ENCODE measurements around the gene NDRG3.

NDRG3 gene

DNA sequence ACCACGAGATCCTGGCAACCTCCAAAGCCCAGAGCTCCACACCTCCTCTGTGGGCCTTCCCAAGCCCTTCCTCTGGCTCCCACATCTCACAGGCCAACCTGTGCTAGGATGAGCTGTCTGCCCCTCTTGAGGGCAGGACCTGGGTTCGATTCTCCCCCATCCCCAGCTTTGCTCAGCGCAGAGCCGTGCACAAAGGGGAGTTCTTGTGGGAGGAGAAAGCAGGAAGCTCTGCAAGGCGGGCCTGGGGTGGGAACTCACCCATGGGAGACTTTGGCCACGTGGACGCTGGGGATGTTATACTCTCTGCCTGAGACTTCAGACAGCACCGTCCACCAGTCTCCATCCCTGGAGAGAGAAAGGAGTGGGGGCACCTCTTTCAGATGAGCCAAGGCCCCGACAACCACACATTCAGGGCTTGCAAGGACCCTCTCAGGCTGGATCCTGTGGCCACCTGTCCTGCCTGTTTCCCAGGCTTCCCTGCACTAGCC, 112.6 kb downstream of the NDRG3 start:
- no peaks in the 10 kb centered on the region for H3K9me3 ChIP-seq (ENCODE audit: control insufficient read depth, insufficient read depth, low read length)
- no peak overlapping the region for H3K9ac ChIP-seq (ENCODE audit: low read depth, low read length)
- no peaks in the 10 kb centered on the region for H3K4me1 ChIP-seq (ENCODE audit: insufficient read depth, low read length)
- H3K36me3 ChIP-seq (ENCODE audit: insufficient read depth, low read length) = no peaks in the 10 kb centered on the region

DNA sequence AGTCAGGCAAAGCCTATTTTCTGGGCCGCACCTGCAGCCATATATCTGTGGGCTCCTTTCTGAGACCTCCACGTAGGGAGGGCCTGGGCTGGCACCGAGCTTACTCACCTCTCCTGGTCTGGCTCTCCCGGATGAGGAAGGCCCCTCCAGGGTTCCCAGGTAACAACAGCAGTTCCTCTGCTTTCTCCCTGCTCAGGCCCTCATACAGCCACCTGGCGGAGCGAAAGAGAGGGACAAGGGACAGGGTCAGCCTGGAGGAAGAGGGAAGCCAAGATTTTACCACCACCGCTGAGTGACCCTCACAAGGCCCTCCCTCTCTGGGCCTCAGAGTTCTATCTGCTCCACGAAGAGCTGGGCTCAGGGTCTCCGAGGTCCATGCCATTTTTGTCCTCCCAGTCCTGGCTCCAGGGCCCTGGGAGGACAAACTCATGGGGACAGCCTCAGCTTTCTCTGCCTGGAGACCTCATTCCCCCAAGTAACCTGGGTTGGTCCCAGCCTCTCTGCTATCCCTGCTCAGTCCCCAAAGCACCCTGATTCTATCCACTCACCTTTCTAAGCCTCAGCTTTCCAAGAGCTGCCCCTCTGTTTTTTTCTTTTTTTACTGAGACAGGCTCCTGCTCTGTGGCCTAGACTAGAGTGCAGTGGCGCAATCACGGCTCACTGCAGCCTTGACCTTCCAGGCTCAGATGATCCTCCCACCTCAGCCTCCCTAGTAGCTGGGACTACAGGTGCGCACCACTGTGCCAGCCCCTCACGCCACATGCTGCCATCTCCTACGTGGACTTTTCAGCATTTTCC, 113.2 kb downstream of the NDRG3 start:
- Histone ChIP-seq H3K9ac (ENCODE audit: low read depth, low read length) (no peak overlapping the region), H3K36me3 (ENCODE audit: insufficient read depth, low read length) (no peaks in the 10 kb centered on the region), H3K4me1 (ENCODE audit: insufficient read depth, low read length) (no peaks in the 10 kb centered on the region), H3K9me3 (ENCODE audit: control insufficient read depth, insufficient read depth, low read length) (no peaks in the 10 kb centered on the region)

DNA sequence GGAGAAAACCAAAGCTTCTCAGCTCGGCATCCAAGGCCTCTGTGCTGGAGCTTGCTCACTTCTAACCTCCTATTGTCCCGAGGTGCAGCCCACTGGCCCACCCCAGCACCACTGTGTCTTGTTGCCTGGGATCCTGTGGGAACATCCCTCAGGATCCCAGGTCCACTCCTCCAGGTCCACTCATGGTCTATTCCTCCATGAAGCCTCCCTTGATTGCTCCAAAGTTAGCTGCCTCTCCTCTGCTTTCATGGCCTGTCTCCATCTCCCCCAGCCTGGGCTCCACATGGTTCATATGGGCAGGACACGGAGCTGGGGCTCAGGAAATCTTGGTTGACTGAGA, 113.8 kb downstream of the NDRG3 start:
- Histone ChIP-seq H3K36me3 (ENCODE audit: insufficient read depth, low read length) (no peaks in the 10 kb centered on the region), H3K4me1 (ENCODE audit: insufficient read depth, low read length) (no peaks in the 10 kb centered on the region), H3K9ac (ENCODE audit: low read depth, low read length) (no peak overlapping the region), H3K9me3 (ENCODE audit: control insufficient read depth, insufficient read depth, low read length) (no peaks in the 10 kb centered on the region)

DNA sequence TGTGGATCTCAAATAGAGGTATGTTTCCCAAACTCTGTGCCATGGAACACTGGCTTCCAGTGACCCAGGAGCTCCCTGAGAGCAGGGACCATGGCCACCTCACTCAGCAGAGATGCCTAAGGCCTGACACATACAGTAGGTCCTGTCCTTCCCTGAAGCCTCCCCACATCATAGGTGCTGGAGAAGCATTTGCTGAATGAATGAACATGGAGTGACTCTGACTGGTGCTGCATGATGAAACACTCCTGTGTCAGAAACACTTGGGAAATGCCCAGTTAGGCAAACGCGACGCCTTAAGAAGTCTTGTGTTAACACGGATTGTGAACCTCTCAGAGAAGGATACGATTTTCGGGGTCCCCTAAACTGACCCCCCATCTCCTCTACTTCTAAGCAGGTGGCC, 114.2 kb downstream of the NDRG3 start:
- Histone ChIP-seq H3K36me3 (ENCODE audit: insufficient read depth, low read length) (no peaks in the 10 kb centered on the region), H3K4me1 (ENCODE audit: insufficient read depth, low read length) (no peaks in the 10 kb centered on the region), H3K9ac (ENCODE audit: low read depth, low read length) (no peak overlapping the region), H3K9me3 (ENCODE audit: control insufficient read depth, insufficient read depth, low read length) (no peaks in the 10 kb centered on the region)

DNA sequence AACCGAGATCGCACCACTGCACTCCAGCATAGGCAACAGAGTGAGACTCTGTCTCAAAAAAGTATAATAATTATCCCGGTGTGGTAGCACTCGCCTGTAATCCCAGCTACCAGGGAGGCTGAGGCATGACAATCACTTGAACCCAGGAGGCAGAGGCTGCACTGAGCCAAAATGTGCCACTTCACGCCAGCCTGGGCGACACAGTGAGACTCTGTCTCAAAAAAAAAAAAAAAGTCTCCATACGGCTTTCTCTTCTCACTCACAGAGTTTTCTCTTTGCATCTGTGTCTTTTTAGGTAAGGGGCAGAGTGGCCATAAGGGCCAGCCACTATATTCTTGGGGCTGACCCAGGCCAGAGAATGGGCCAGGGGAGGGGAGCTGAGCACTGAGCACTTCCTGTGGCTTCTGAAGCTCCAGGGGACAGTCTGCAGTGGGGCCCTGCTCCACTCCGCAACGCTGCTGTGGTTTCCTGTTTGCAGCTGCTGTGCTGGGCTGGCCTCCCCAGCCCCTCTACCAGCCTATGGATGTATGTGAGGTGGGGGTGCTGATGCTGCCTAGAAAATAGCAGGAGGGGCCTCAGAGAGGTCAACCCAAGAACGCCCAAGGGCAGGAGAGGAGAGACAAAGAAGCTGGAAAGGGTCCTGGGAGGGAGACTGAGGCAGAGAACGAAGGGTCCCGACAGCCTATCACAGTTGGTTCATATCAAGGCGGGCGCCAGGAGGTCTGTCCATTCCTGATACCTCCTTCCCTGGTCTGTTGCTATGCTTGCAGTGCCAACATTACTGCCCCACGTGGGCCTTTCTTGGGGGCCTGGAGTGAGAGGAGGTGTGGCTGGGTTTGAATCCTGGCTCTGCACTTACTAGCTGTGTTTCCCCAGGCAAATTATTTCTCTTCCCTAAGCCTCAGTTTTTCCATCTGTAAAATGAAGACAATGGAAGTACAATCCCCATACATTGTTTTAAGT, 115.9 kb downstream of the NDRG3 start:
- no peak overlapping the region for H3K9ac ChIP-seq (ENCODE audit: low read depth, low read length)
- no peaks in the 10 kb centered on the region for H3K4me1 ChIP-seq (ENCODE audit: insufficient read depth, low read length)
- no peaks in the 10 kb centered on the region for H3K9me3 ChIP-seq (ENCODE audit: control insufficient read depth, insufficient read depth, low read length)
- H3K36me3 ChIP-seq (ENCODE audit: insufficient read depth, low read length) = no peaks in the 10 kb centered on the region

DNA sequence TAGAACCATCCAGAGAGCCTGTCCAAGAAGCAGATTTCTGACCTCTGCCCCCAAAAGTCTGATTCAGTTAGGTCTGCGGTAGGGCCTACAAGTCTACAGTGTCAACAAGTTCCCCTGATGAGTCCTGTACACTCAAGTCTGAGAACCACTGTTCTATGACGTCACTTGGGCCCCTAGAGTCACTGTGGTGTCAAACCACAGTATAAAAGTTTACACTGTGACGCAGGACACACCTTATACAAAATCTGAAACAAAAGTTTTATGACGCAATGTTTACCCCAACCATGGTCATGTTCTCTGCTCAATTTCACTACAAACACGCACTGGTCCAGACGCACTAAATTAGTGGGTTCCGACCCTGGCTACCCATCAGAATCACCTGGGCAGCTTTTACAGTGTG, 117.8 kb downstream of the NDRG3 start:
- Histone ChIP-seq H3K4me1 (ENCODE audit: insufficient read depth, low read length) (peaks cover 9% of the 10 kb centered on the region; the same call in 1 of the 2 replicates), H3K9ac (ENCODE audit: low read depth, low read length) (no peak overlapping the region), H3K36me3 (ENCODE audit: insufficient read depth, low read length) (no peaks in the 10 kb centered on the region), H3K9me3 (ENCODE audit: control insufficient read depth, insufficient read depth, low read length) (no peaks in the 10 kb centered on the region)

DNA sequence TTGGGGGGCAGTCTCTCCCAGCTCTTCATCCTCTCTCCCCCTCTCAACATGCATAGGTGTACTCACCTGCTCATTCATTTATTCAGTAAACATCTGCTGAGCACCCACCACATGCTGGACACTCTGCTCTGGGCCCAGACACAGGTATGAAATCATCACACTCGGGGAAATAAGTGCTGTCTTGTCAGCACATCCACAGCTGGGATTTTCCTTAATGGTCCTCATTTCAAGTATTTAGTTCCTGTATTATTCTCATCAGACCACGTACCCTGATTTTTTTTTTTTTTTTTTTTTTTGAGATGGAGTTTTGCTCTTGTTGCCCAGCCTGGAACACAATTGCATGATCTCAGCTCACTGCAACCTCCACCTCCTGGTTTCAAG, 121.0 kb downstream of the NDRG3 start:
- peaks cover 9% of the 10 kb centered on the region; the same call in 1 of the 2 replicates for H3K4me1 ChIP-seq (ENCODE audit: insufficient read depth, low read length)
- H3K9me3 ChIP-seq (ENCODE audit: control insufficient read depth, insufficient read depth, low read length) = no peaks in the 10 kb centered on the region
- no peaks in the 10 kb centered on the region for H3K36me3 ChIP-seq (ENCODE audit: insufficient read depth, low read length)
- no peak overlapping the region for H3K9ac ChIP-seq (ENCODE audit: low read depth, low read length)

DNA sequence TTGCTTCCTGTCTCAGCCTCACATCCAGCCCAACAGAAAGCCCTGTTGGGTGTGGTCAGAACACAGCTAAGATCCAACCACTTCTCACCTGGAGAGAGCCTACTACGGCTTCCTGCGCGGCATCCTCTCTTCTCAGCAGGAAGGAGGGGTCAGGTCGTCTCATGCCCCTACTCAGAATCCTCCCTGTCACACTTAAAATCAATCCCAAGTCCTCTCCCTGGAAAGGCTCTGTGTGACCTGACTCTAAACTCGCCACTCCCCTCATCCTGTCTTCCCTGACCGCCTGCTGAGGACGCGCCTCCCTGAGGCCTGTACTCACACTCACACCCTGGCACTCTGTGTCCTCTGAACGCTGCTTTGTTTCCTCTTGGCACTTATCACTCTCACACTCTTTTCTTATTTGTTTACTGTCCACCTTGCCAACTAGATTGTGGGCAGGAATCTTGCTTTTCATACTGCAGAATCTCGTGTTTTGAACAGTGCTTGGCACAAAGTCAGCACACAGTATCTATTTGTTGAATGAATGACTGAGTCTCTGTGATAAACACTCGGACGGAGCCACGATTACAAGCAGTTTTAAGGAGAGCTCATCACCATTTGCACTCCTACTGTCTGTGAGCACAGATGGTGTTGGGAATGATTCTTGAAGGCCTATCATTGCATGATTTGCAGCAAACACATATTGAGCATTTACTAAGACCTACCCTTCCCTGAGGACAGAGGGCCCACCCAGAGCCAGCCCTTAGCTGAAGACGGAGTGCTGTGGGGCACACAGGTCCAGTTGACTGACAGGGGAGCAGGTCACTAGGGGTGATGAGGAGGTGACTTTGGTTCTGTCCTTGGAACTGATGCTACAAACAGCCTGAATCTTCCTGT, 121.6 kb downstream of the NDRG3 start:
- H3K4me1 ChIP-seq (ENCODE audit: insufficient read depth, low read length) = peaks cover 9% of the 10 kb centered on the region; the same call in 1 of the 2 replicates
- H3K36me3 ChIP-seq (ENCODE audit: insufficient read depth, low read length) = no peaks in the 10 kb centered on the region
- H3K9me3 ChIP-seq (ENCODE audit: control insufficient read depth, insufficient read depth, low read length) = no peaks in the 10 kb centered on the region
- H3K9ac ChIP-seq (ENCODE audit: low read depth, low read length) = no peak overlapping the region

DNA sequence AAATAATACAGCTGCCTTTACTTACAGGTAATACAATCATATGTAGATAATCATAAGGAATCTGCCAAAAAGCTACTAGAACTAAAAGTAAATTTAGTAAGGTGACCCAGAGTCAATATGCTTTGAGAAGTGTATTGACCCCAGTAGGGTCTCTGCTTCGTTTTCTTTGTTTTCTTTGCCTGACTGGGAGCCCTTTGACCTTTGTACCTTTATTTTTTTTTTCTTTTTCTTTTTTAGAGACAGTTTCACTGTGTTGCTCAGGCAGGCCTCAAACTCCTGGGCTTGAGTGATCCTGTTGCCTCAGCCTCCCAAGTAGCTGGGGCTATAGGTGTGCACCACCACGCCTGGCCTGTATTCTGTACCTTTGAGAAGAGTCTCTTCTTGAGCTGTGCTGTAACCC, 122.4 kb downstream of the NDRG3 start:
- Histone ChIP-seq H3K9ac (ENCODE audit: low read depth, low read length) (no peak overlapping the region), H3K36me3 (ENCODE audit: insufficient read depth, low read length) (no peaks in the 10 kb centered on the region), H3K4me1 (ENCODE audit: insufficient read depth, low read length) (peaks cover 9% of the 10 kb centered on the region; the same call in 1 of the 2 replicates), H3K9me3 (ENCODE audit: control insufficient read depth, insufficient read depth, low read length) (no peaks in the 10 kb centered on the region)

DNA sequence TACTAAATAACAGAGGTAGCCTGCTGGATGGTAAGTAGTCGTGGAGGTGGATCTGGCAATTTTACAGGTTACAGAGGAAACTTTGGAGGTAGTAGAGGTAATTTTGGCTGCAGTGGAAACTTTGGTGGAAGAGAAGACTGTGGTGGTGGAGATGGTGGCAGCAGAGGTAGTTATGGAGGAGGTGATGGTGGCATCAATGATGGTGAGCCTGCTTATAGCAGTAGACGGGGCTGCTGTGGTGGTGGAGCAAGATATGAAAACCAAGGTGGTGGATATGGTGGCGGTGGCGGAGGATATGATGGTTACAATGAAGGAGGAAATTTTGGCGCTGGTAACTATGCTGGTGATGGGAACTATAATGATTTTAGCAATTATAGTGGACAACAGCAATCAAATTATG, 125.0 kb downstream of the NDRG3 start:
- H3K36me3 ChIP-seq (ENCODE audit: insufficient read depth, low read length) = no peaks in the 10 kb centered on the region
- no peak overlapping the region for H3K9ac ChIP-seq (ENCODE audit: low read depth, low read length)
- H3K4me1 ChIP-seq (ENCODE audit: insufficient read depth, low read length) = peaks cover 9% of the 10 kb centered on the region; the same call in 1 of the 2 replicates
- no peaks in the 10 kb centered on the region for H3K9me3 ChIP-seq (ENCODE audit: control insufficient read depth, insufficient read depth, low read length)

DNA sequence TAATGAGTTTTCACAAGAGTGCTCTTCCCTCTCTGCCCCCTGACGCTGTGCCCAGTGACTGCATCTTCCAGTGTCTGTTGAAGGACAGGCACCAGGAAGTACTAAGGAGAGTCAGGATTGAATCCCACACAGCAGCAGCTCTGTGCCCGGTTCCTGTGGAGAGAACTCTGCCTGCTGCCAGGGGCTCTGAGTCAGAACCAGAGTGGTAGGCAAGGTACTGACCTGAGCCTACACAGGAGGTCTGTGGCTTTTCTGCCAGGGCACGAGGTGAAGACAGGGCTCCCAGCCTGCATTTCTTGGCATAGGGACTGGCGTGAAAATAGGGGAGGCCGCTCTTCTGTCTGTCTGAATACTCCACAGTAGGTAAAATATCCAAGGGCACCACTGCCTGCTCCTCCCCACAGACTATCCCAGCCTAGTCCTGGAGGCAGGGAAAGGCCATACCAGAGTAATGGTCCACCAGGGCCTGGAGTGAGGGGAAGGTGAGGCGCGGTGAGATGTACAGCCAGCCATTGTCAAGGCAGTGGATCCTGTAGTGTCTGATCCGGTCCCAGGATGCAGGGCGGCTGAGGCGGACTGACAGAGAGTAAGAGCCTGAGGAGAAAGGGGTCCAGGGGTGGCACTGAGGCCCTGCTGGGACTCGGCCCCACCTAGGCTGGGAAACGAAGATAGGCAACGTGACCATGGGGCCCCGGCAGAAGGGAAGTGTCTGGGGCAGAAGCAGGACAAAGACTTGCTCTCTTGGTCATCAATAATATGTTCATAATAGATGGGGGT, 130.9 kb downstream of the NDRG3 start:
- H3K9me3 ChIP-seq (ENCODE audit: control insufficient read depth, insufficient read depth, low read length) = no peaks in the 10 kb centered on the region
- H3K9ac ChIP-seq (ENCODE audit: low read depth, low read length) = no peak overlapping the region
- H3K4me1 ChIP-seq (ENCODE audit: insufficient read depth, low read length) = no peaks in the 10 kb centered on the region
- peaks cover 7% of the 10 kb centered on the region; the same call in 1 of the 2 replicates for H3K36me3 ChIP-seq (ENCODE audit: insufficient read depth, low read length)

DNA sequence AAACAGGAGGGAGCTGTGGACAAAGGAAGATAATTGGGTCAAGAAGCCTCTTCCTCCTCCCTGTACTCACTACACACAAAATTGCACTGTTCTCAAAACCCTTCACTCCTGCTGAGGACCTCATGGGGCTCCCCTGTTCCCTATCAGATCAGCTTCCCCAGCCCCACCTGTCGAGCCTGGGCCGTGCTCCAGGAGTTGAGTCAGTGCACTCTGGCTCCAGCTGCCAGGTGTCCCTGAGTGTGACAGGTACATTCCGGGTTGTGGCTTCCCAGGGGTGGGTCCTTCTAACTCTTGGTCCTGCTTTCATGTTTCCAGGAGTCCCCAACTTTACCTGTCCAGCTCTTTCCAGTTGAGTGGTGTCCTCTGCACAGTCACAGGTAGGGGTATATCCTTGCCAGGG, 131.9 kb downstream of the NDRG3 start:
- no peaks in the 10 kb centered on the region for H3K4me1 ChIP-seq (ENCODE audit: insufficient read depth, low read length)
- H3K9ac ChIP-seq (ENCODE audit: low read depth, low read length) = no peak overlapping the region
- peaks cover 10% of the 10 kb centered on the region for H3K36me3 ChIP-seq (ENCODE audit: insufficient read depth, low read length)
- no peaks in the 10 kb centered on the region for H3K9me3 ChIP-seq (ENCODE audit: control insufficient read depth, insufficient read depth, low read length)

DNA sequence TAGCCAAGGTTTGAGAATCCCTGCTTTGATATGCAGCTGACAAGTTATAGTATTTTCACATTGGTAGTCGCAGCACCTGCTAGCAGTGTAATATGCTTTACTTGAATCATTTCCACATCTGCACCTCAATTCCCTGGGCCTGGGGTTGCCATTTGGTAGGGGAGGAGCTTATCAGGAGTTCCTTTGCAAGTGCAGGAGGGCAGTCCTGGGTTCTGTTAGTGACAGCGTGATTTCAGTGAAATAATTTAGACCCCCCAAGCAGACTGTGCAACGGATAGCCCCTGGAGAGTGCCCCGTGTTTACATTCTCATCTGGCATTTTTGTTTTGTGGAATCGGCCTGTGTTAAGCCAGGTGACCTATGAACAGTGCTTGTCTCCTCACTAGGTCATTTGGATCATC, 134.3 kb downstream of the NDRG3 start:
- no peak overlapping the region for H3K9ac ChIP-seq (ENCODE audit: low read depth, low read length)
- no peaks in the 10 kb centered on the region for H3K9me3 ChIP-seq (ENCODE audit: control insufficient read depth, insufficient read depth, low read length)
- H3K4me1 ChIP-seq (ENCODE audit: insufficient read depth, low read length) = peaks cover 4% of the 10 kb centered on the region; the same call in 1 of the 2 replicates
- peaks cover 18% of the 10 kb centered on the region for H3K36me3 ChIP-seq (ENCODE audit: insufficient read depth, low read length)
